ENCODE results near the gene SLC12A9.

GRCh38 chr7:100867040-100867775, 14.7 kb downstream of the SLC12A9 start, which contains the start of gene TRIP6:
- TF ChIP-seq CTCF (conservative IDR thresholded peaks at IDR 0.05; ENCODE audit: low read length) = no peak
- TF ChIP-seq EZH2phosphoT487 (IDR thresholded peaks at IDR 0.05; ENCODE audit: borderline replicate concordance) = no peak

Data from Loucy (cell line).